GM10248 (cell line): ENCODE data around the gene CNTN1.

Source experiments
- CTCF ChIA-PET: fragments of 300-600 bp; sonication (Branson Sonifier 250); formaldehyde crosslinking; extraction: SDS; loops from one replicate; lab custom pipeline; 2021; ENCODE audit warnings: antibody characterized with exemption; lab: Yijun Ruan, JAX
- POLR2A ChIA-PET: fragments of 350-650 bp; sonication (Branson Sonifier 250); formaldehyde crosslinking; extraction: SDS; loops from one replicate; lab custom pipeline; 2020; ENCODE audit warnings: antibody characterized with exemption; lab: Yijun Ruan, JAX
- DNase-seq: peaks from one replicate; pipeline ENCODE4 v3.0.0; 2012; ENCODE audit errors: extremely low spot score
- TF ChIP-seq, protein P1 (sequence below): IDR thresholded peaks from 2 replicates; pipeline ENCODE4 v1.5.1; 2012; ENCODE audit warnings: mild to moderate bottlenecking, low read depth; ENCODE audit errors: extremely low read depth, missing control alignments, control extremely low read depth

The CNTN1 gene

GRCh38 chr12:40853221-40853620 lies 161.0 kb downstream of the CNTN1 start:
- DNase-seq = no peak
- ChIA-PET CTCF (interaction anchor here (1.0 kb wide), 1 partner anchor 9 kb away, joined by 3 read pairs; no protein-coding TSS in a partner anchor), POLR2A (no interaction called here)
- TF ChIP-seq, protein P1, sequence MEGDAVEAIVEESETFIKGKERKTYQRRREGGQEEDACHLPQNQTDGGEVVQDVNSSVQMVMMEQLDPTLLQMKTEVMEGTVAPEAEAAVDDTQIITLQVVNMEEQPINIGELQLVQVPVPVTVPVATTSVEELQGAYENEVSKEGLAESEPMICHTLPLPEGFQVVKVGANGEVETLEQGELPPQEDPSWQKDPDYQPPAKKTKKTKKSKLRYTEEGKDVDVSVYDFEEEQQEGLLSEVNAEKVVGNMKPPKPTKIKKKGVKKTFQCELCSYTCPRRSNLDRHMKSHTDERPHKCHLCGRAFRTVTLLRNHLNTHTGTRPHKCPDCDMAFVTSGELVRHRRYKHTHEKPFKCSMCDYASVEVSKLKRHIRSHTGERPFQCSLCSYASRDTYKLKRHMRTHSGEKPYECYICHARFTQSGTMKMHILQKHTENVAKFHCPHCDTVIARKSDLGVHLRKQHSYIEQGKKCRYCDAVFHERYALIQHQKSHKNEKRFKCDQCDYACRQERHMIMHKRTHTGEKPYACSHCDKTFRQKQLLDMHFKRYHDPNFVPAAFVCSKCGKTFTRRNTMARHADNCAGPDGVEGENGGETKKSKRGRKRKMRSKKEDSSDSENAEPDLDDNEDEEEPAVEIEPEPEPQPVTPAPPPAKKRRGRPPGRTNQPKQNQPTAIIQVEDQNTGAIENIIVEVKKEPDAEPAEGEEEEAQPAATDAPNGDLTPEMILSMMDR = no peak

DNA sequence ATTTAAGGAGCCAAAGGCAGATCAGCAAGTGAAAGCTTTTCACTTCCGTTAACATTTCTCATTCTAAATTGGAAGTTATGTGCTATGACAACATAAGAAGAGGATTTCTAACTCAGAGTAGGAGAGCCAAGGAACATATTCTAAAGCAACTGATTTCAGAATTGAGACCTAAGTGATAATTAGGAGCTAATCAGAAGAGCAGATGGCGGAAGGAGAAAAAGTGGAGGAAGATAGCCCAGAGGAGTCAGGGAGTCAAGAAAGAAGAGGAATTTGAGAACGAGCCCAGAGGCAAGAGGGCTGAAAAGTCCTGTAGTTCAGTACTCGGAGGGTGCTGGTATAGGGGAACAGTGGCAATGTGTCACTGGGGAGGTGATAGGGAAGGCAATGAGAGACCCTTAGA lies 162.4 kb downstream of the CNTN1 start:
- TF ChIP-seq, protein P1 = no peak
- ChIA-PET CTCF (no interaction called here), POLR2A (no interaction called here)
- no peak for DNase-seq

DNA sequence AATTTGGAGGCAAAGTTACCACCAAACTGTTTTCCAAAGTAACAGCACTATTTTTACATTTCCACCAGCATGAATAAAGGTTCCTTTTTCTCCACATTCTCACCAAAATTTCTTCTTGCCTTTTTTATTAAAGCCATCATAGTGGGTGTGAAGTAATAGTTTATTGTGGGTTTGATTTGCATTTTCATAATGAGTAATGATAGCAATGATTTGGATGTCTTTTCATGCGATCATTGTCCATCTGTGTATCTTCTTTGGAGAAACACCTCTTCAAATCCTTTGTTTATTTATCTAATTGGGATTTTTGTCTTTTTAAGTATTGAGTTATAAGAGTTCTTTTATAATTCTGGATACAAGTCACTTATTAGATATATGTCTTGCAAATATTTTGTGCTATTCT lies 172.7 kb downstream of the CNTN1 start:
- no peak for DNase-seq
- ChIA-PET CTCF (no interaction called here), POLR2A (no interaction called here)
- TF ChIP-seq, protein P1 = no peak

- POLR2A ChIA-PET = no interaction called here
These were observed 178.7 kb downstream of the CNTN1 start for GRCh38 chr12:40870981-40871380.

GRCh38 chr12:40874868-40875267 lies 182.6 kb downstream of the CNTN1 start:
- TF ChIP-seq, protein P1 = no peak
- POLR2A ChIA-PET = no interaction called here
- DNase-seq = no peak
- CTCF ChIA-PET = no interaction called here

More at GRCh38 chr12:40870981-40871380, 178.7 kb downstream of the CNTN1 start:
- no peak for DNase-seq
- TF ChIP-seq, protein P1 = no peak
- CTCF ChIA-PET = no interaction called here

- CTCF ChIA-PET = no interaction called here
- DNase-seq = no peak
- POLR2A ChIA-PET = no interaction called here
- TF ChIP-seq, protein P1 = no peak
These were observed 197.1 kb downstream of the CNTN1 start for GRCh38 chr12:40889329-40889728.

DNA sequence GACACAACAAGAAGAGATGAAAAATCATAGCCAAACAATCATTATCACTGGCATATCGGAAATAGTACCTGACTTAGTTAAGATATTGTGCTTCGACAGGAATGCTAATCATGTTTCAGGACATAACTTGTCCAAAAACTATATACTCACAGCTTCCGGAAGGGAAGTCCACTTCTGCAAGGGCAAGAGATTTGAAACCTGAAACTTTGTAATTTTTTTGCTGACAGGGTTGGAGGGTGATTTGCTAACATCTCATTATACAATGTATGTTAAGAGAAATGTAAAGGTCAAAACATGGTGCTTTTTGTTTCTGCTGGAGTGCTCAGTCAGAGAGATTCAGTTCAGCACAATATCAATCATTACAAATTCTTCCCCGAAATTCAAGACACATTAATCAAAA lies 200.3 kb downstream of the CNTN1 start:
- ChIA-PET CTCF (no interaction called here), POLR2A (no interaction called here)
- TF ChIP-seq, protein P1 = no peak
- DNase-seq = no peak
